ENCODE results near the gene THAP7. TPM values are rescaled to one million over a fixed set of nuclear protein-coding genes. Genes with fewer than 3 reads are reported as not detected.

THAP7 gene
- total and polyA plus RNA-seq, 9 of the 15 experiments (the other 6 are each of a cell fraction or from before 2014, with no cell fraction given): 7.9 to 263 (median 84.1) TPM

- TF ChIP-seq ZNF740 (CRISPR knock-in tag; IDR thresholded peaks at IDR 0.05): no peak
- TF ChIP-seq ZNF740 (tag; IDR thresholded peaks at IDR 0.05): peak in 1 of 2 experiments; percentile 54; a peak in 1 of 4 replicates
- TF ChIP-seq SAP30 (IDR thresholded peaks at IDR 0.05; ENCODE audit: borderline replicate concordance, insufficient read depth, low read depth, low read length, poor library complexity, severe bottlenecking): peak; percentile 43
- TF ChIP-seq, protein P1, sequence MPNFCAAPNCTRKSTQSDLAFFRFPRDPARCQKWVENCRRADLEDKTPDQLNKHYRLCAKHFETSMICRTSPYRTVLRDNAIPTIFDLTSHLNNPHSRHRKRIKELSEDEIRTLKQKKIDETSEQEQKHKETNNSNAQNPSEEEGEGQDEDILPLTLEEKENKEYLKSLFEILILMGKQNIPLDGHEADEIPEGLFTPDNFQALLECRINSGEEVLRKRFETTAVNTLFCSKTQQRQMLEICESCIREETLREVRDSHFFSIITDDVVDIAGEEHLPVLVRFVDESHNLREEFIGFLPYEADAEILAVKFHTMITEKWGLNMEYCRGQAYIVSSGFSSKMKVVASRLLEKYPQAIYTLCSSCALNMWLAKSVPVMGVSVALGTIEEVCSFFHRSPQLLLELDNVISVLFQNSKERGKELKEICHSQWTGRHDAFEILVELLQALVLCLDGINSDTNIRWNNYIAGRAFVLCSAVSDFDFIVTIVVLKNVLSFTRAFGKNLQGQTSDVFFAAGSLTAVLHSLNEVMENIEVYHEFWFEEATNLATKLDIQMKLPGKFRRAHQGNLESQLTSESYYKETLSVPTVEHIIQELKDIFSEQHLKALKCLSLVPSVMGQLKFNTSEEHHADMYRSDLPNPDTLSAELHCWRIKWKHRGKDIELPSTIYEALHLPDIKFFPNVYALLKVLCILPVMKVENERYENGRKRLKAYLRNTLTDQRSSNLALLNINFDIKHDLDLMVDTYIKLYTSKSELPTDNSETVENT (CRISPR knock-in tag; IDR thresholded peaks at IDR 0.05): peak; percentile 72; the same call in 1 of the 2 replicates
- TF ChIP-seq NEUROD1 (IDR thresholded peaks at IDR 0.05; ENCODE audit: borderline replicate concordance, low read depth, low read length, partially characterized antibody): peak; percentile 26
- peak; percentile 87 for TF ChIP-seq E2F1 (CRISPR knock-in tag; IDR thresholded peaks at IDR 0.05)
- TF ChIP-seq MEF2D (tag; conservative IDR thresholded peaks at IDR 0.05; ENCODE audit: low read depth): peak; percentile 60
- TF ChIP-seq ZNF408 (CRISPR knock-in tag; IDR thresholded peaks at IDR 0.05; ENCODE audit: low read depth): 0 out of 2 replicates have a peak, but pooled peaks have one; percentile 30
- TF ChIP-seq PRMT5 (CRISPR knock-in tag; IDR thresholded peaks at IDR 0.05): no peak
- TF ChIP-seq MLX (CRISPR knock-in tag; conservative IDR thresholded peaks at IDR 0.05): peak in 1 of 2 experiments; percentile 80; a peak in 2 of 4 replicates
Observed at GRCh38 chr22:21009638-21010425, 7.9 kb upstream of the THAP7 start (continued).
